Left lung (tissue), 10 donors: Measurements from ENCODE around the gene EZH2. TPM values are rescaled to one million over a fixed set of nuclear protein-coding genes. Genes with fewer than 3 reads are reported as not detected.

Experiments used
- ATAC-seq: fragments of 200-7000 bp; cut with Tn5 transposase; one replicate; pipeline ENCODE4 v1.9.1; 2020; ENCODE audit warnings: moderate library complexity
- DNase-seq, 4 donors: peaks; one replicate each; pipeline ENCODE4 v3.0.0-alpha.2; 2013 to 2020
- H3K27ac ChIP-seq, 2 donors: fragments of 200-600 bp; sonication (generic) in 1 of 2; one replicate each; pipeline versions ENCODE4 v1.5.0 to v1.8.0; 2020 to 2021
- H3K27me3 ChIP-seq, 2 donors: fragments of 200-600 bp; sonication (generic) in 1 of 2; one replicate each; pipeline versions ENCODE4 v1.5.0 to v1.8.0; 2020 to 2021
- H3K36me3 ChIP-seq, 2 donors: fragments of 200-600 bp; sonication (generic) in 1 of 2; one replicate each; pipeline versions ENCODE4 v1.5.0 to v1.8.0; 2020 to 2021
- H3K4me1 ChIP-seq, 2 donors: fragments of 200-600 bp; one replicate each; pipeline ENCODE4 v1.8.0; 2021
- H3K4me3 ChIP-seq, 2 donors: fragments of 200-600 bp; sonication (generic) in 1 of 2; one replicate each; pipeline versions ENCODE4 v1.5.0 to v1.8.0; 2020 to 2021; ENCODE audit warnings: mild to moderate bottlenecking in 1 of 2
- H3K9me3 ChIP-seq, 2 donors: fragments of 200-600 bp; sonication (generic) in 1 of 2; one replicate each; pipeline versions ENCODE4 v1.5.0 to v1.8.0; 2020 to 2021
- intact Hi-C, 2 donors: fragments of 100-400 bp; cut with DNase I; formaldehyde crosslinking; loops; one replicate each; pipeline versions ENCODE4 v1.11.2 to v1.14.2; 2022
- polyA plus RNA-seq, 6 donors: library from polyadenylated mRNA; unstranded; fragments of 120-200 nt; gene quantifications; one replicate each; pipeline ENCODE4 v1.2.1, GENCODE V29; 2013; ENCODE audit not compliant: insufficient read length in 6 of 6
- total RNA-seq, 2 donors: library from RNA; stranded (reverse); fragmentation: NEBNext Ultra II Directional; extraction: Animal tissue kit (Norgen Biotek cat#: 25700); gene quantifications; one replicate each; pipeline ENCODE4 v1.2.1, GENCODE V29; 2021
- TF ChIP-seq, protein P1 (sequence below), 2 donors: fragments of 200-600 bp; sonication (generic) in 1 of 2; IDR thresholded peaks; one replicate each; pipeline versions ENCODE4 v1.5.0 to v1.8.0; 2021; ENCODE audit warnings: antibody characterized with exemption in 2 of 2
- donor health status: DM: no; HTN: yes; CAD: no.
- donor health status: DM: no; HTN: no; CAD: no.

The EZH2 gene
- total and polyA plus RNA-seq, 8 donors: 7.2 to 56.3 (median 41.8) TPM

DNA sequence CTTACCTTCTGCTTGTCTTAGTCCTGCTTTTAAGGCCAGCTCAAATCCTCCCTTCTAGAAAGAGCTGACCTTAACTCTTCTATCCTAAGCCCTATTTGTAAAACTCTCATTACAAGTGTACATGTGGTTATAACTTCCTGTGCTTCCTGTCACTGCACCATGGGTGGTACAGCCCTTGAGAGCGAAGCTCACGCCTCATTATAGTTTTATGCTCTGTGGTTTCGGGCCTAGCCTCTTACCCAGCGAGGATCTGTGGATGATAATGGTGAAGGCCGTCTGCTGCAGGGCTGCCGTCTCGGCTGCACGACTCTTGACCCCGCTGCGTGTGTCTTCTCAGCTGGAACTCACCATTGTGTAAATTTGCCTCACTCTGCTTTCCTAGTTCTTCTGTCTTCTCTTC is 110.8 kb downstream of the EZH2 start:
- Histone ChIP-seq H3K4me1 (peaks cover 0 to 3% of the 10 kb centered on the region in 2 donors), H3K36me3 (peaks cover 0 to 68% of the 10 kb centered on the region in 2 donors), H3K4me3 (no peak overlapping the region), H3K27ac (no peak overlapping the region), H3K27me3 (no peaks in the 10 kb centered on the region), H3K9me3 (no peaks in the 10 kb centered on the region)
- intact Hi-C loops: no loop called here
- ATAC-seq (no peak), DNase-seq (no peak)
- TF ChIP-seq, protein P1, sequence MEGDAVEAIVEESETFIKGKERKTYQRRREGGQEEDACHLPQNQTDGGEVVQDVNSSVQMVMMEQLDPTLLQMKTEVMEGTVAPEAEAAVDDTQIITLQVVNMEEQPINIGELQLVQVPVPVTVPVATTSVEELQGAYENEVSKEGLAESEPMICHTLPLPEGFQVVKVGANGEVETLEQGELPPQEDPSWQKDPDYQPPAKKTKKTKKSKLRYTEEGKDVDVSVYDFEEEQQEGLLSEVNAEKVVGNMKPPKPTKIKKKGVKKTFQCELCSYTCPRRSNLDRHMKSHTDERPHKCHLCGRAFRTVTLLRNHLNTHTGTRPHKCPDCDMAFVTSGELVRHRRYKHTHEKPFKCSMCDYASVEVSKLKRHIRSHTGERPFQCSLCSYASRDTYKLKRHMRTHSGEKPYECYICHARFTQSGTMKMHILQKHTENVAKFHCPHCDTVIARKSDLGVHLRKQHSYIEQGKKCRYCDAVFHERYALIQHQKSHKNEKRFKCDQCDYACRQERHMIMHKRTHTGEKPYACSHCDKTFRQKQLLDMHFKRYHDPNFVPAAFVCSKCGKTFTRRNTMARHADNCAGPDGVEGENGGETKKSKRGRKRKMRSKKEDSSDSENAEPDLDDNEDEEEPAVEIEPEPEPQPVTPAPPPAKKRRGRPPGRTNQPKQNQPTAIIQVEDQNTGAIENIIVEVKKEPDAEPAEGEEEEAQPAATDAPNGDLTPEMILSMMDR (IDR thresholded peaks at IDR 0.05): no peak

- Histone ChIP-seq H3K4me1 (peaks cover 0 to 3% of the 10 kb centered on the region in 2 donors), H3K4me3 (no peak overlapping the region), H3K27me3 (no peaks in the 10 kb centered on the region), H3K27ac (no peak overlapping the region), H3K9me3 (no peaks in the 10 kb centered on the region), H3K36me3 (peaks cover 0 to 77% of the 10 kb centered on the region in 2 donors)
- DNase-seq (no peak), ATAC-seq (peak; percentile 47)
- TF ChIP-seq, protein P1 (IDR thresholded peaks at IDR 0.05): no peak
- intact Hi-C loops: no loop called here
Measured at GRCh38 chr7:148772297-148773089, 111.6 kb downstream of the EZH2 start.

GRCh38 chr7:148770004-148770403 is 114.1 kb downstream of the EZH2 start:
- peaks cover 0 to 86% of the 10 kb centered on the region in 2 donors for H3K36me3 ChIP-seq

GRCh38 chr7:148763622-148764021 is 120.5 kb downstream of the EZH2 start:
- ATAC-seq (no peak), DNase-seq (no peak)
- Histone ChIP-seq H3K4me1 (no peaks in the 10 kb centered on the region), H3K36me3 (peaks cover 0 to 83% of the 10 kb centered on the region in 2 donors), H3K9me3 (no peaks in the 10 kb centered on the region), H3K27me3 (no peaks in the 10 kb centered on the region), H3K4me3 (no peak overlapping the region), H3K27ac (no peak overlapping the region)
- TF ChIP-seq, protein P1 (IDR thresholded peaks at IDR 0.05): no peak
- intact Hi-C loops: no loop called here

More at GRCh38 chr7:148770004-148770403, 114.1 kb downstream of the EZH2 start:
- Histone ChIP-seq H3K4me3 (no peak overlapping the region), H3K27me3 (no peaks in the 10 kb centered on the region), H3K9me3 (no peaks in the 10 kb centered on the region), H3K4me1 (peaks cover 0 to 3% of the 10 kb centered on the region in 2 donors), H3K27ac (no peak overlapping the region)
- TF ChIP-seq, protein P1 (IDR thresholded peaks at IDR 0.05): no peak
- ATAC-seq (no peak), DNase-seq (no peak)
- intact Hi-C loops: no loop called here

DNA sequence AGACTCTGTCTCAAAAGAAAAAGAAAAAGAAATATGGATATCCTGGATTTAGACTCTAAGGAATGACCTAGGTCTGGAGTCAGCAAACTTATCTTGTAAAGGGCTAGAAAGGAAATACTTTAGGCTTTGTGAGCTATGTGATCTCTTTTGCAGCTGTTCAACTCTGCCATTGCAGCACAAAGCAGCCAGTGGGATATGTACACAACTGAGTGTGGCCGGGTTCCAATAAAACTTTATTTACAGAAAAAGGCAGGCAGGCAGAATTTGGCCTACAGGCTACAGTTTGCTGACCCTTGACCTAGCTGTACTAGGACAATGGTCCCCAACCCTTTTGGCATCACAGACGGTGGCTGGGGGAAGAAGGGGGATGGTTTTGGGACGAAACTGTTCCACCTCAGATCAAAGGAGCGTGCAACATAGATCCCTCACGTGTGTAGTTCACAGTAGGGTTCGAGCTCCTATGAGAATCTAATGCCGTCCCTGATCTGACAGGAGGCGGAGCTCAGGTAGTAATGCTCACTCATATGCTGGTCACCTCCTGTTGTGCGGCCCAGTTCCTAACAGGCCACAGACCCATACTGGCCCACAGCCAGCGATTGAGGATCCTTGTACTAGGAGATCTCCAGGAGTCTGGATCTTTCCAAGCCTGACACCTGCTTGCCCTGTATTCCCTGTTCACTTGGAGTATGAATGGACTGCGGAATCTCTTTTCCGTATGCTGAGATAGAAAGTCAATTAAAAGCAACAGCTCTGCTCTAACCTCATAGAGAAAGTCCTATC is 122.4 kb downstream of the EZH2 start:
- intact Hi-C loops: no loop called here
- no peak overlapping the region for H3K4me3 ChIP-seq
- H3K9me3 ChIP-seq: no peaks in the 10 kb centered on the region
- no peak overlapping the region for H3K27ac ChIP-seq
- no peak for ATAC-seq
- DNase-seq: no peak
- H3K36me3 ChIP-seq: peaks cover 0 to 83% of the 10 kb centered on the region in 2 donors
- TF ChIP-seq, protein P1 (IDR thresholded peaks at IDR 0.05): no peak
- no peaks in the 10 kb centered on the region for H3K27me3 ChIP-seq
- H3K4me1 ChIP-seq: no peaks in the 10 kb centered on the region
